ENCODE measurements around the gene EPB41L5.

GRCh38 chr2:120109186-120110061 is 96.5 kb downstream of the EPB41L5 start:
- TF ChIP-seq CTCF (IDR thresholded peaks at IDR 0.05; ENCODE audit: insufficient read depth, low read depth, low read length) (peak; percentile 52), EZH2 (IDR thresholded peaks at IDR 0.05; ENCODE audit: insufficient read depth, low read length) (no peak)
